GM18951 (cell line): ENCODE results near the gene SENP8.
"Not testable (repeated sequence)": the region's sequence is repeated elsewhere in the genome, so short reads cannot be mapped to it uniquely, and the experiment has no call there.

Source experiments
- POLR2A ChIP-seq: IDR thresholded peaks from 4 replicates; pipeline ENCODE4 v1.6.1; 2011; ENCODE audit warnings: mild to moderate bottlenecking; ENCODE audit not compliant: insufficient read length, insufficient read depth; ENCODE audit errors: extremely low read depth
- in situ Hi-C: fragments of 300-500 bp; cut with MboI; formaldehyde crosslinking; loops from one replicate; pipeline ENCODE4 v1.12.0; 2022; ENCODE audit warnings: low sequenced_read_pairs, mixed read lengths, inconsistent platforms; ENCODE audit not compliant: unreplicated experiment

Gene SENP8

DNA sequence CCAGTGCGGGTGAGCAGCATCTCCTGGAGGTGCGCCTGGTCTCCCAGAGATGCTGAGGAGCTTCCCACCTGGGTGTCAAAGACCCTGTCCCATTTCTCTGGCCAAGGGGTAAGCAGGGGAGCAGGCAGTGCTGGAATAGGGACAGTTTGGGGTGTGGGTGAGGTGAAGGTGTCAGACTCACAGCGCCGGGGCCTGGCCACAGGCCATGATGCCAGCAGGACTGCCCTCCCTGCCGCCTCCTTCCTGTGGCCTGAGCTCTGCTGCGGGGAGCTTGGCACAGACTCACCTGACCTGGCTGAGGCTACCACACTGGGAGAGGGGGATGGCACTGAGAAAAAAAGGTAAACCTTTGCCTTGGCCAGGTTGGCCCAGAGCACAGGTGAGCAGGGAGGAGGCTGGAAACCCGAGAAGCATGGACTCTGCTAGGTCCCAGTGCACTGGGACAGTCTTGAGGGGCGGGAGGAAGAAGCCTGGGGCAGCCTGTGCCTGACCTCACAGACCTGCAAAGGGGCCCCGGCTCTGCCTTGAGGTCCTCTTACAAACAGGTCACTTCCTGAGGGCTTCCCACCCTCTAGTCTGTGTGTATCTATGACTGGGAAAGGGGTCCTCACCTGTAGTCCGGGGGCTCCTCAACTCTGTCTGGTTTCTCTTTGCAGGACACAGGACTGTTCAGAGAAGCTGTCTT, 51.2 kb downstream of the SENP8 start:
- in situ Hi-C loops = no loop called here
- no peak for TF ChIP-seq POLR2A

DNA sequence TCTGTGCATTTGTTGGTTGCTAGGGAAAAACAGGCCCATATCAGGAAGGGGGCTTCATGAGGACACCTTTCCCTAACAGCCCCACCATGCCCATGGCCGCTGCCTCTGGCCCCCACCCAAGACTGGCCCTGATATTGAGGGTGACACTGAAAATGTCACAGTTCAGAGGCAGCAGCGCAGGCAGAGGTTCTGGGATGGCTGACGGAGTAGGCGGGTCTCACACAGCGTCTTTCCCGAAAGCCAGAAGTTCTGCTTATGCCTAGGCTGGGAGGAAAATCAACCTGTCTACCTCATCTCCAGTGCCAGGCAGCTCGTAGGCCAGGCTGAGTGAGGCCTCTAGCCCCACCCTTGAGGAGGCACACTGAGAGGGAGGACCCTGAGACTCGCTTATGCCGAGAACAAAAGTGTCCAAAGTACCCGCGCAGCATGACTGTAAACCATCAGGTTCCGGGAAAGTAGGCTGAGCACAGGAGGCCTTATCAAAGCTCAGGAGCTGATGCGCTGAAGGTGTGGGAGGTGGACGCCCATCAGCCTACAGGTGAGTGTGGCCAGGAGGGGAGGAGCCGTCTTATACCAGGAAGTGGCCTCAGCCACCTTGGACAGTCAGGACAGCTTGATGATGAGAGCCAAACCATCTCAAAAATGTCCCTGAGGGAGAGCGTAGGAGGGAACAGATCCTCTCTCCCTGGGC, 51.9 kb downstream of the SENP8 start:
- TF ChIP-seq POLR2A = no peak
- in situ Hi-C loops = no loop called here

DNA sequence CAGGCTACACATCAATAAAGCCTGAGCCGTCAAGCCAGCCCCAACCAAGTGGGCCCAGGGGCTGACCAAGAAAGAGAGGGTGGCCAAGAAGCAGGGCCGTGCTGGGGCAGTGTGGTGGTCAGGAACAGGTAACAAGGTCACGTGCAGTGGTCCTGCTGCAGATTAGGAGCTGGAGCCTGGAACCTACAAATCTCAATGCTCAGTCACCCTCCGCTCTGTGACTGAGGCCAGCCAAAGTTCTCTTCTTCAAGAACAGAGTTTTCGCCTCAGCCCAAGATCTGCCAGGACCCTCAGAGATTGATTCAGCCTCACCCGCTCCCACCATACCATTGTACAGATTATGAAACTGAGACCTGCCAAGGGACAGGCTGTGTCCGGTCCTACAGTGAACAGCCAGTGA, 52.5 kb downstream of the SENP8 start:
- no peak for TF ChIP-seq POLR2A
- in situ Hi-C loops = no loop called here

DNA sequence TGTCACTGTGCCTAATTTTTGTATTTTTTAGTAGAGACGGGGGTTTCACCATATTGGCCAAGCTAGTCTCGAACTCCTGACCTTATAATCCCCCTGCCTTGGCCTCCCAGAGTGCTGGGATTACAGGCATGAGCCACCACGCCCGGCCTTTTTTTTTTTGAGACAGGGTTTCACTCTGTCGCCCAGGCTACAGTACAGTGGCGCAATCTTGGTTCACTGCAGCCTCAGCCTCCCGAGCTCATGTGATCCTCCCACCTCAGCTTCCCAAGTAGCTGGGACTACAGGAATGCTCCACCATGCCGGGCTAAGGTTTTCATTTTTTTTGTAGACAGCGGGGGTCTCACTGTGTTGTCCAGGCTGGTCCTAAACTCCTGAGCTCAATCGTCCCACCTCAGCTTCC, 53.8 kb downstream of the SENP8 start:
- in situ Hi-C loops = not testable (repeated sequence)

DNA sequence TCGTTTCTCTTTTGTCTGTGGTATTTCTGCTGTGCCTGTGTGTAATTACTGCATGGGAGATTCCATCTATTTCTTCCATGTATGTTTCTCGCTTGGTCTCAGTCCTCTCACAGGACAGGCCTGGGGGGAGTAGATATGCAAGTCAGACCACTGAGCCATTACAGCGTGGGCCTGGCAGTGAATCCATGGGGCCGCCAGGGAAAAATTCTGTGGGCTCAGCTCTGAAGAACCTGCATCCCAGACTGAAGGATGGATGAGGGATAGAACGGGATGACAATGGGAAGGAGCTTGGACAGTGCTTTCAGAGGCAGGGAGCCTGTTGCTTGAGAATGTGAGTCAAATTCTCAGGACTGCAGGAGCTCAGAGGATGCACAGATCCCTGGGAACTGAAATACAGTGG, 54.6 kb downstream of the SENP8 start:
- in situ Hi-C loops = no loop called here

DNA sequence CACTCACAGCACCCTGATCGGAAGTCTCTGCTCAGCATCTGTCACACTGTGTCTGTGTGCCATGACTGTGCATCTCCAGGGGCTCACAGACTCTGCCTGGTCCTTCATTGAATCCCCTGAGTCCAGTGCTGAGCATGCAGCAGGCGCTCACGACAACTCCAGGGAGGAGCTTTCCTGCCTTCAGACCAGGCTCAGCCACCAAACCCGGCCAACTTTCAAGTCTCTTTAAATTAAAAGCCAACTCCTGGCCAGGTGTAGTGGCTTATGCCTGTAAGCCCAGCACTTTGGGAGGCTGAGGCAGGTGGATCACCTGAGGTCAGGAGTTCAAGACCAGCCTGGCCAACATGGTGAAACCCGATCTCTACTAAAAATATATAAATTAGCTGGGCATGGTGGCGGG, 55.2 kb downstream of the SENP8 start:
- in situ Hi-C loops = no loop called here
- no peak for TF ChIP-seq POLR2A

More for the DNA sequence above, 54.6 kb downstream of the SENP8 start:
- TF ChIP-seq POLR2A = no peak

DNA sequence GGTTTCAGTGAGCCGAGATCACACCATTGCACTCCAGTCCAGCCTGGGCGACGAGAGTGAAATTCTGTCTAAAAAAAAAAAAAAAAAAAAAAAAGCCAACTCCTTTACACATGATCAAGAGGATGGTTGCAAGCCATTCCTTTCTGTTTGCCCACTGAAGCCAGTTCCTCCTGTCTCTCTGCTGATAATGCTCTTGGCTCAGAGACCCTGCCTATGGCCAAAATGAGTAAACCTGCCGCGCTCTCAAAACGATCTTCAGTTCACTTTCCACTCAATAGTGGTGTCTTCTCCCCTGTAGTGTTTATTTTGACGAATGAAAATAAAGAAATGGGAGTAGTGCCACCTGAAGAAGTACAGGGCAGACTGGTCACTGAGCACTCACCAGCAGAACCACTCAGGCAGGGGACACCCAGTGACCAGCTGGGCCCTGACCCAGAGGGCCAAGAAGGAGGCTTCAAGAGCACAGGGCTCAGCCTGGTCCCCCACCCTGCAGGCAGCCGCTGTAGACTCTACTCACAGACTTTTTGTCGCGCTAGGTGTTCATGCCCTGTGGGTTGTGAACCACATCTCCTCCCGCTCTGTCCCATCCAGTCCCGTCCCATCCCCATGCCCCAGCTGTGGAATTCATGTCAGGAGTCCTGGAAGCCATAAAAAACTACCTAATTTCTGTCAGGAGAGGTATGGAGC, 55.8 kb downstream of the SENP8 start:
- no peak for TF ChIP-seq POLR2A
- in situ Hi-C loops = no loop called here

DNA sequence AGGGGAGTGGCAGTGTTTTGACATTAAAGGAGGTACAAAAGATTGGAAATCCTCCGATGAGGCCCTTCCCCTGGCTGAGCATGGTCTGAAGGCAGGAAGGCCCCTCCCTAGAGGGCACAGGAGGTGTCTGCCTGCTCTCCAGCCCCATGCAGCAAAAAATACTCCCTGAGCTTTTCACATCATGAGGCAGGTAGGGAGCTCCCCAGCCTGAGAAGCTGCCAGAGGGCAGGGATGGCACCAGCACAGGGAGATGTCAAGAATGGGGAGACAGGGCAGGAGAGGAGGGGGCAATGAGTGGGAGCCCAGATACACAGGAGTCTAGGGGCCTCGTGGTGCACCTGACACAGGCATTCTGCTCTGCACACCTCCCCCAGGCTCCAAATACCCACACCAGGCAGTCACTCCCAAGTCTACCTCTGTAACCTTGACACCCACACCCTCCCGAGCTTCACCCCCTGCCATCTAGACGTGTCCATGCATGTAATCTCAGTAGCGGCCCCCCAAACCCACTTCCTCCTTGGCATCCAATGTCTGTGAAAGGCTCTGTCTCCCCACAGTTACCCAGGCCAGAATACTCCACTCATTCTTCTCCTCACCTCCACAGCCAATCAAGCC, 56.5 kb downstream of the SENP8 start:
- TF ChIP-seq POLR2A = no peak
- in situ Hi-C loops = no loop called here

DNA sequence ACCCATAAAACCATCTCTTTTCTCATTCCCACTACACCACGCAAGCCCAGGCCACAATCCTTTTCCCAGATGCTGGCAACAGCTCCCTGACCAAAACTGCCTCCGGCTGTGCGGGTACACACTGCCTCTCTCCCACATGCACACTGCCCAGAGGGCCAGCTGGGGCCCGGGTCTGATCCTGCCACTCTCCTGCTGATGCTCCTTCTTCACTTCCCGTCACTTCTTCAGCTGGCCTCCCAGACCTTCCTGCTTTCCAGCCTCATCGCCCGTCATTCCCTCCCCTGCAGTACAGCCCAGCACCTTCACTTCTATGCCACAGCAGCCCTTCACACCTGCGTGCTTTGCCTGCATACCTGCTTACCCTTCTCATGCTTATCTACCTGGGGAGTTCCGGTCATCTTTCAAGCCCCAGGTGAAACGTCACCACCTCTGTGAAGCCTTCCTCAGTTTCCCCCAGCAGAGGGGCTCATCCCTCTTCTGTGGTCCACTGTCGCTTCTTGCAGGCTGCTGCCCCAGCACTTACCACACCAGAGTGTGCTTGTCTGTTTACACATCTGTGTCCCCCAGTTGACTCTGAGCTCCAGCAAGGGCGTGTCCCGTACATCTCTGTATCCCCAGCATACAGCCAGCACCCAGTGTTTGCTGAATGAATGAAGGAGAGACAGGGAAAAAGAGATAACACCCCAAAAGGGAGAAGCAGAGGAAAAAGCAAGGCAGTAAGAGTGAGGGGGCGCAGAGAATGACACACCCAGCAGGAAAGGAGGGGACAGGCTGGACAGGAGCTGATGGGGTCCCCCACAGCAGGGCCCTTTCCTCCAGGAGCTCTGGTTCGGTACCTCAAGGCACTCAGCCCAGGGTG, 57.2 kb downstream of the SENP8 start:
- no peak for TF ChIP-seq POLR2A
- in situ Hi-C loops = no loop called here

DNA sequence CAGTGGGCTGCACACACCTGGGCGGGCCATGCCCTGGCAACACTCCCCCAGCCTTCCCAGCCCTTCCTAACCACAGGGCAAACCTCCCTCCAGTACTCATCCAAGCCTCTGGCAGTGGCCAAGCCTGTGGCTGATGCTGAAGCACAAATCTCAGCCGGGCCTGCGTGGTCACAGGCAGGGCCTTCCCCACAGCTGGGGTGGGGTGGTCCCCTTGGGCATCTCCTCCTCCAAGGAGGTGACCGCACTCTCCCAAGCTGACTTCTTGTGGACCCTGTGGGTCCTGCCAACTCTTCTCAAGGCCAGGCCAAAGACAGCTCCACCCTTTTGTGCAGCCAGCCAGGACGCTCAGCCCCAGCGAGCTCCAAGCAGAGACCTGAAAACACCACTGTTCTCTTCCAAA, 58.0 kb downstream of the SENP8 start:
- in situ Hi-C loops = no loop called here
- TF ChIP-seq POLR2A = no peak

DNA sequence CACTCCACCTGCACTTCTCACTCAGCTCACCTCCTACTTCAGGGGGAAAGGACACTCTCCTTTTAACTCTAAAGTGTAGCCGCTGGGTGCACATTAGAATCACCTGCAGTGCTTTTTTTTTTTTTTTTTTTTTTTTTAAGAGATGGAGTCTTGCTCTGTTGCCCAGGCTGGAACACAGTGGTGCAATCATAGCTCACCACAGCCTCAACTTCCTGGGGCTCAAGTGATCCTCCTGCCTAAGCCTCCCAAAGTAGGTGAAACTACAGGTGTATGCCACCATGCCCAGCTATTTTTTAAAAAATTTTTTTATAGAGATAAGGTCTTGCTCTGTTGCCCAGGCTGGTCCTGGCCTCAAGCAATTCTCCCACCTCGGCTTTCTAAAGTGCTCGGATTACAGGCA, 58.5 kb downstream of the SENP8 start:
- no peak for TF ChIP-seq POLR2A
- in situ Hi-C loops = no loop called here

DNA sequence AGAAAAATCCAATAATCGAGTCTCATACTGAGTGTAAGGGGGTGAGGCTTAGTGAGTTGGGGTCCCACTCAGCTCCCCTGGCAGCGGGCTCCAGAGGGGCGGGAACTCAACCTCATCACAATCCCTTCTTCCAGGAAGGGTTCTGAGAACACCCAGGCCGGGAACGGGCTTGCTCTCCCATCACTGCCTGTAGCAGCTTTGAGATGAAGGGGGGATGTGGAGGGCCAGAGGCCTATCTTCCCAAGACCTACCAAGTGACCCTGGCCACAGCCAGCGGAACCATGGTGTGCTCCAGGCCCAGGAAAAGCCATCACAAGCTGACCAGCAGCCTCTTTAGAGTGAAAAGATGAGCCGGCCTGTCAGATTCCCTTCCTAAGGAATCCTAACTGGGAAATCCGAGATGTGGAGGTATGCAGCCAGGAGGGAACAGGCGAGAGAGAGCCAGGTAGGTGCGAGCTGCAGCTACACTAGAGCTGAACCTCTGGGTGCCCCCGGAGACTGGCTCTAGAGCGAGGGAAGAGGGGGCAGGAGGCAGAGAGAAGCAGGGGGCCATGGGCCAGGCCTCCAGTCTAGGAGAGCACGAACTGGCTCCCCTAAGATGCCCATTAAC, 60.9 kb downstream of the SENP8 start:
- in situ Hi-C loops = no loop called here
- no peak for TF ChIP-seq POLR2A
